SKM-1 (cell line): ENCODE data around the gene MYL11.

Experiments
- DNase-seq: peaks from one replicate; lab custom pipeline; 2025; ENCODE audit not compliant: unreplicated experiment; lab: John Stamatoyannopoulos, UW

The MYL11 gene

DNA sequence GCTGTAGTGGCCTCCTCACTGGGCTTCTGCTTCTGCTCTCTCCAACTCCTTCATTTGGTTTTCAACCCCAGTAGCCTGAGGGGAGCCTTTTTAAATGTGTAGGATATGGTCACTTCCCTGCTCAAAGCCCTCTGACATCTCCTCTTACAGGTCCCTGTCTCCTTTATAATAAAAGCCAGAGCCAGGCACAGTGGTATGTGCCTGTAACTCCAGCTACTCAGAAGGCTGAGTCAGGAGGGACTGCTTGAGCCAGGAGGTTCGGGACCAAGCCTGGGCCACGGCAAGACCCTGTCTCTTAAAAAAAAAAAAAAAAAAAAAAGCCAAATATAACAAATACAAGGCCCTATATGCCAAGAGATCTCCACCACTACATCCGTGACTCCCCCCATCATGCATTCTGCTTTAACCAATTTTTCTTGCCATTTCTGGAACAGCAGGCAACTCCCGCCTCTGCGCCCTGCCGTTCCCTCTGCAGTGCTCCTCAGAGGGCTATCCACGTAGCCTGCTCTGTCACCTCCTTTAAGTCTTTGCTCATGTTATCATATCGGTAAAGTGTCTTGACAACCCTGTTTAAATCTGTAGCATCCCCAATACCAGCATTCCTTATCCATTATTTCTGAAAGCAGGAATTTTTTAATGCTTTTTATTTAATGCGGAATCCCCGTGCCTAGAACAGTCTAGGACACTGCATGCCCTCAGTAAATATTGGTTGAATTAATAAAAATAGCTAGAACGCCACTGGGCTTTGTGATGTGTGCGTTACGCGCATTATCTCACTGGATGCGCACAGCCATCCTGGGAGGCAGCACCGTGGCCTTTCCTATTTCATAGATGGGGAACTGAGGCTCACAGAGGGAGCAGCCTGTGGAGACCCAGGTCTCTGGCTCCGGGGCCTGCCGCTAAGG, 42.3 kb downstream of the MYL11 start:
- no peak for DNase-seq

DNA sequence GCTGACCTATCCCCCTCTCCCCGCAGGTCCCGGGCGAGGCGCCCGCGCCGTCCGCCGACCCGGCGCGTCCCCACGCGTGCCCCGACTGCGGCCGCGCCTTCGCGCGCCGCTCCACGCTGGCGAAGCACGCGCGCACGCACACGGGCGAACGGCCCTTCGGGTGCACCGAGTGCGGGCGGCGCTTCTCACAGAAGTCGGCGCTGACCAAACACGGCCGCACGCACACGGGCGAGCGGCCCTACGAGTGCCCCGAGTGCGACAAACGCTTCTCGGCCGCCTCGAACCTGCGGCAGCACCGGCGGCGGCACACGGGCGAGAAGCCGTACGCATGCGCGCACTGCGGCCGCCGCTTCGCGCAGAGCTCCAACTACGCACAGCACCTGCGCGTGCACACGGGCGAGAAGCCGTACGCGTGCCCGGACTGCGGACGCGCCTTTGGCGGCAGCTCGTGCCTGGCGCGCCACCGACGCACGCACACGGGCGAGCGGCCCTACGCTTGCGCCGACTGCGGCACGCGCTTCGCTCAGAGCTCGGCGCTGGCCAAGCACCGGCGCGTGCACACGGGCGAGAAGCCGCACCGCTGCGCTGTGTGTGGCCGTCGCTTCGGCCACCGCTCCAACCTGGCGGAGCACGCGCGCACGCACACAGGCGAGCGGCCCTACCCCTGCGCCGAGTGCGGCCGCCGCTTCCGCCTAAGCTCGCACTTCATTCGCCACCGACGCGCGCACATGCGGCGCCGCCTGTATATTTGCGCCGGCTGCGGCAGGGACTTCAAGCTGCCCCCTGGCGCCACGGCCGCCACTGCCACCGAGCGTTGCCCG, 43.1 kb downstream of the MYL11 start:
- DNase-seq: peak; percentile 69

DNA sequence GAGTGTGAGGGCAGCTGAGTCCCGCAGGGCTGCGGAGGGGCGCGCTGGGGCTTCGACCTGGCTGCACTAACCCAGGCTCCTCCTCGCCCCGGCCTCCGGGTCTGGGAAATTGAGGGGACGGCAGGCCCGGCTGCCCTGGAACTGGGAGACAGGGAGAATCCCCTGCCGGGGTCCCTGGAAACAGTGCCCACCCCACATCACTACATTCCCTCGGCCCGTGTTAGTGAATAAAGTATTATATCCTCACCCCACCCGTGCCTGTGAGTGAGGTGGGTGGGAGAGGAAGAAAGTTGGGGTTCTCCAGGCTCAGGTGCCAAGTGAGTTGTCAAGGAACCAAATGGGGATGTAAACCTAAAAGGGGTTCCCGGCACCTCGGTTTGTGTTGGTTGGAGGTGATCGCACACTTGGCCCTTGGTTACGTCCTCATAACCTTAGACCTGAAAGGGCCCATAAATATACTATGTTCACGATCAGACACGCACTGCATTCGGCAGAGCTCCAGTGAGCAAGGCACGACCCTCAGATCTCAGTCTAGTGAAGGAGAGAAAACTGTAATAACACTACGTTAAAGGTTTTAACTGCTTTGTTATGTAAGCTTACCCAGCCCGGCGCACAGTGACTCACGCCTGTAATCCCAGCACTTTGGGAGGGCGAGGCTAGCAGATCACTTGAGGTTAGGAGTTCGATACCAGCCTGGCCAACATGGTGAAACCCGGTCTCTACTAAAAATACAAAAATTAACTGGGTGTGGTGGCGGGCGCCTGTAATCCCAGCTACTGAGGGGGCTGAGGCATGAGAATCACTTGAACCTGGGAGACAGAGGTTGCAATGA, 44.0 kb downstream of the MYL11 start:
- no peak for DNase-seq

DNA sequence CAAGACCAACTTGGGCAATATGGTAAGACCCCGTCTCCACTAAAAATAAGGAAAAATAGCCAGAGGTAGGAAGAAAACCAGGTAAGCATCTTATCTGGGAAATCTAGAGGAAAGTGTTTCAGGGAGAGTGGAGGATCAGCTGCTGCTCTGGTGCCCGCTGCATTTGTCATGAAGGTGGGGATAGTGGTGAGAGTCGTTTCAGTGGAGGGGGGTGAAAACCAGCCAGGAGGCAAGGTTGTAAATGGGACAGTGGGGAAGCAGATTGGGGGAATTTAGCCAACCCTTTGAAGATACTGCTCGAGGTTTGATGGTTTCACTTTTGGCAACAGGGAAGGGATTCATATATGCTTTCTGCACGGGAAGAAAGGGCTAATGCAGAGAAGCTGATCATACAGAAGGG, 46.4 kb downstream of the MYL11 start:
- no peak for DNase-seq
